Endothelial cell (in vitro differentiated cells): ENCODE data around the gene MBTPS1. TPM values are rescaled to one million over a fixed set of nuclear protein-coding genes. Genes with fewer than 3 reads are reported as not detected.

Experiments
- DNase-seq: peaks from one replicate; pipeline ENCODE4 v3.0.0; 2021; ENCODE audit warnings: low spot score
- H3K27ac Mint-ChIP-seq: one replicate; pipeline ENCODE4 v1.8.0; 2021; ENCODE audit warnings: mixed read lengths, inconsistent platforms; ENCODE audit not compliant: unreplicated experiment
- H3K27me3 Mint-ChIP-seq: one replicate; pipeline ENCODE4 v1.8.0; 2021; ENCODE audit warnings: mild to moderate bottlenecking, moderate library complexity, mixed read lengths, inconsistent platforms; ENCODE audit not compliant: unreplicated experiment
- H3K36me3 Mint-ChIP-seq: one replicate; pipeline ENCODE4 v1.8.0; 2021; ENCODE audit warnings: mild to moderate bottlenecking, low read depth, mixed read lengths, inconsistent platforms; ENCODE audit not compliant: unreplicated experiment
- H3K4me1 Mint-ChIP-seq: one replicate; pipeline ENCODE4 v1.8.0; 2021; ENCODE audit warnings: mild to moderate bottlenecking, mixed read lengths, inconsistent platforms; ENCODE audit not compliant: unreplicated experiment
- H3K4me3 Mint-ChIP-seq: one replicate; pipeline ENCODE4 v1.8.0; 2021; ENCODE audit warnings: mild to moderate bottlenecking, mixed read lengths, inconsistent platforms; ENCODE audit not compliant: unreplicated experiment
- H3K9me3 Mint-ChIP-seq: one replicate; pipeline ENCODE4 v1.8.0; 2021; ENCODE audit warnings: mixed read lengths, inconsistent platforms; ENCODE audit not compliant: unreplicated experiment
- total RNA-seq: library from RNA; stranded (reverse); fragmentation: NEBNext Ultra II Directional; extraction: Animal tissue kit (Norgen Biotek cat#: 25700); gene quantifications from one replicate; pipeline ENCODE4 v1.2.1, GENCODE V29; 2021; ENCODE audit not compliant: unreplicated experiment
- TF ChIP-seq, protein P1 (sequence below): fragments of 200-600 bp; sonication (generic); IDR thresholded peaks from one replicate; pipeline ENCODE4 v1.5.0; 2021; ENCODE audit warnings: antibody characterized with exemption; ENCODE audit not compliant: unreplicated experiment

The MBTPS1 gene
- total RNA-seq, 1 donor from 2014 or later, result 79.7 TPM

DNA sequence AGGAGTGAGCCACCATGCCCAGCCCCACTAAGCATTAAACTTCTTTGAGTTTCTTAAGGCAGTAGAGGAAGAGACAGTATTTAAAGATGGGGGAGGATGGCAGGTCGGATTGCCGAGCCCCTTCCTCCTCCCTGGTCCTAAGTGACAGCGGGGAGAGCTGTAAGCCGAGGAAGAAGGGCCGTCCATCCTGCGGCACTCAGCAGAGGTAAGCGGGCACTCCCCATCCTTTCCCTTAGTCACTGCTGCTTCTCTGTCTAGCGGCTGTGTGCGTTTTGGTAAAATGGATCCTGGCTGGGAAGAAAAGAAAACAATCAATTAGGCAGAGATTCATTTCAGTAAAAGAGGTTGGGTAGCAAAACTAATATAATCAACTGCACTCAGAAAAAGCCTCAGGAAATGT is 42.3 kb upstream of the MBTPS1 start:
- Mint-ChIP-seq H3K4me3 (no peak overlapping the region), H3K9me3 (no peaks in the 10 kb centered on the region), H3K4me1 (peaks cover 8% of the 10 kb centered on the region), H3K27me3 (peaks cover 5% of the 10 kb centered on the region), H3K36me3 (no peaks in the 10 kb centered on the region), H3K27ac (no peak overlapping the region)
- TF ChIP-seq, protein P1, sequence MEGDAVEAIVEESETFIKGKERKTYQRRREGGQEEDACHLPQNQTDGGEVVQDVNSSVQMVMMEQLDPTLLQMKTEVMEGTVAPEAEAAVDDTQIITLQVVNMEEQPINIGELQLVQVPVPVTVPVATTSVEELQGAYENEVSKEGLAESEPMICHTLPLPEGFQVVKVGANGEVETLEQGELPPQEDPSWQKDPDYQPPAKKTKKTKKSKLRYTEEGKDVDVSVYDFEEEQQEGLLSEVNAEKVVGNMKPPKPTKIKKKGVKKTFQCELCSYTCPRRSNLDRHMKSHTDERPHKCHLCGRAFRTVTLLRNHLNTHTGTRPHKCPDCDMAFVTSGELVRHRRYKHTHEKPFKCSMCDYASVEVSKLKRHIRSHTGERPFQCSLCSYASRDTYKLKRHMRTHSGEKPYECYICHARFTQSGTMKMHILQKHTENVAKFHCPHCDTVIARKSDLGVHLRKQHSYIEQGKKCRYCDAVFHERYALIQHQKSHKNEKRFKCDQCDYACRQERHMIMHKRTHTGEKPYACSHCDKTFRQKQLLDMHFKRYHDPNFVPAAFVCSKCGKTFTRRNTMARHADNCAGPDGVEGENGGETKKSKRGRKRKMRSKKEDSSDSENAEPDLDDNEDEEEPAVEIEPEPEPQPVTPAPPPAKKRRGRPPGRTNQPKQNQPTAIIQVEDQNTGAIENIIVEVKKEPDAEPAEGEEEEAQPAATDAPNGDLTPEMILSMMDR, result no peak
- DNase-seq, result no peak

DNA sequence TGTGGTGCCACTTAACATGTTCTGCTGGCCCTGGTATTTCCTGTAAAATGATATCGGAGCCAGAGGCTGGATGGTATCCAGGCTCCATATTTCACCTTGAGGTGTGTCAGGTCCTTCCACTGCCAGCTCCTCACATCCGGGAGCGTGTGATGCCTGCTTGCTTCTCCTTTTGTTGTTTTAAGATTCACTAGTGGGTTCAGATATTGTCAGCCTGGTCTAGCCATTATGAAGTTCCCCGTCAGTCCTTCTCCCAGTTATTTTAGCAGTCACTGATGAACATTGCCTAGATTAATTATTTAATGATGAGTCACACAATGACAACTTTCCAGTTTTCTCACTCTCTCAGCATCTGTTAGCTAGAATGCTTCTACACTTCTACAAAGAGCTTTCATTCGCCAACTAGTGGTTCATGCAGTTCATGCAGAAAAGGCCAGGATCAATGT is 39.6 kb upstream of the MBTPS1 start:
- no peaks in the 10 kb centered on the region for H3K27me3 Mint-ChIP-seq
- H3K27ac Mint-ChIP-seq, result no peak overlapping the region
- no peak overlapping the region for H3K4me3 Mint-ChIP-seq
- no peaks in the 10 kb centered on the region for H3K9me3 Mint-ChIP-seq
- H3K36me3 Mint-ChIP-seq, result no peaks in the 10 kb centered on the region
- no peak for DNase-seq
- TF ChIP-seq, protein P1, result no peak
- peaks cover 8% of the 10 kb centered on the region for H3K4me1 Mint-ChIP-seq

DNA sequence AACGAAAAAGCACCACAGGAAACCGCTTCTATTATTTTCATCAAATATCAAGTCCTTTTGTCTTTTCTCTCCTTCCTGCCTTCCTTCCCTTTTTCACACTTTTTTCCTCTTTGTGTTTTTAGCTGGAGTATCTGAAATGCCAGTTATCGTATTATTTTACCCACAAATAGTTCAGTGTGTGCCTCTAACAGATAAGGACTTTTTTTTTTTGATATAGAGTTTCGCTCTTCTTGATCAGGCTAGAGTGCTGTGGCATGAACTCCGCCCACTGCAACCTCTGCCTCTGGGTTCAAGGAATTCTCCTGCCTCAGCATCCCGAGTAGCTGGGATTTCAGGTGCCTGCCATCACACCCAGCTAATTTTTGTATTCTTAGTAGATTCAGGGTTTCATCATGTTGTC is 39.0 kb upstream of the MBTPS1 start:
- no peaks in the 10 kb centered on the region for H3K36me3 Mint-ChIP-seq
- H3K4me3 Mint-ChIP-seq, result no peak overlapping the region
- H3K4me1 Mint-ChIP-seq, result peaks cover 8% of the 10 kb centered on the region
- no peaks in the 10 kb centered on the region for H3K27me3 Mint-ChIP-seq
- H3K9me3 Mint-ChIP-seq, result no peaks in the 10 kb centered on the region
- no peak for DNase-seq
- no peak overlapping the region for H3K27ac Mint-ChIP-seq
- TF ChIP-seq, protein P1, result no peak

DNA sequence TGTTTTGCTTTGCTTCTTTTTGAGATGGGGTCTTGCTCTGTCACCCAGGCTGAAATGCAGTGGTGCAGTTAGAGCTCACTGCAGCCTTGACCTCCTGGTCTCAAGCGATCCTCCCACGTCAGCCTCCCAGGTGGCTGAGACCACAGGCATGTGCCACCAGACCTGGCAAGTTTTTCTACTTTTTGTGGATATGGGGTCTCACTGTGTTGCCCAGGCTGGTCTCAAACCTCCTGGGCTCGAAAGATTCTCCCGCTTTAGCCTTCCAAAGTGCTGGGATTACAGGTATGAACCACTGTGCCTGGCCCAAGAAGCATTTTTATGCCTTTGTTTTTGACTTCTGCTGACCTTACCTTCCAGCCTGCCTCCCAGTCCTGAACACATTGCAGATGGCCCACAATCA is 38.5 kb upstream of the MBTPS1 start:
- H3K9me3 Mint-ChIP-seq, result no peaks in the 10 kb centered on the region
- H3K4me3 Mint-ChIP-seq, result no peak overlapping the region
- DNase-seq, result no peak
- peaks cover 8% of the 10 kb centered on the region for H3K4me1 Mint-ChIP-seq
- TF ChIP-seq, protein P1, result no peak
- H3K27ac Mint-ChIP-seq, result no peak overlapping the region
- H3K36me3 Mint-ChIP-seq, result no peaks in the 10 kb centered on the region
- no peaks in the 10 kb centered on the region for H3K27me3 Mint-ChIP-seq

DNA sequence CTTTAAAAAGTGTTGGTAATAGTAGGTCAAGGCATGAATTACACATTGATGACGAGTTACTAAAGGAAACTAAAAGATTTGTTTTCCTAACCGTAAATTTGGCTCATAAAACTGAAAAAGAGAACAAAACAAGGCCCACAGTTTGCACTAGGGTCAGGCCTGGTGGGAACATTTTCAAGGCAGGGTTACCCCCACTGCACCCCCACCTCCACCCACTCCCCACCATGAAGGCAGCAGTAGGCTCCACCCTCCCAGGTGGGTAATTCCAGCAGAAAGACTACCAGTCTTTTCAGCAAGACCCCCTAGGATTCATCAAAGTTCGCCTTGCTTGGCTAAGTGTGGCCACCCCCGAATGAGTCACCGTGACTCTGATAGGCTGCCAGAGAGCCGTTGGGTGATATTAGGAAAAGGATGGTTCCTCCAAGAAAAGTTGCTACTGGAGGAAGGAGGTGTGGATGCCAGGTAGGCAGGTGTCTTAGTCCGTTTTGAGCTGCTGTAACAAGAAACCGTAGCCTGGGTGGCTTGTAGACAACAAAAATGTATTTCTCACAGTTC is 37.0 kb upstream of the MBTPS1 start:
- H3K36me3 Mint-ChIP-seq, result no peaks in the 10 kb centered on the region
- DNase-seq, result no peak
- TF ChIP-seq, protein P1, result no peak
- H3K27me3 Mint-ChIP-seq, result peaks cover 1% of the 10 kb centered on the region
- H3K4me1 Mint-ChIP-seq, result peaks cover 8% of the 10 kb centered on the region
- no peak overlapping the region for H3K27ac Mint-ChIP-seq
- no peaks in the 10 kb centered on the region for H3K9me3 Mint-ChIP-seq
- no peak overlapping the region for H3K4me3 Mint-ChIP-seq
